T47D (cell line): ENCODE measurements around the gene SFTPB.
"Not testable (repeated sequence)": the region's sequence is repeated elsewhere in the genome, so short reads cannot be mapped to it uniquely, and the experiment has no call there.

Experiments
- DNase-seq, 2 experiments: peaks; one replicate each; pipeline versions ENCODE4 v3.0.0 to v3.0.0-alpha.2; 2011 to 2012; ENCODE audit warnings: low read depth in 1 of 2, low spot score in 1 of 2
- JUND ChIP-seq: IDR thresholded peaks from 2 replicates; pipeline ENCODE4 v1.6.1; 2012; ENCODE audit warnings: low read depth
- in situ Hi-C: cut with HindIII; loops from 2 replicates; pipeline ENCODE4 v1.10.0; 2016; ENCODE audit warnings: low sequenced_read_pairs, low pct_unique_long_range_greater_than_20kb

Gene SFTPB

DNA sequence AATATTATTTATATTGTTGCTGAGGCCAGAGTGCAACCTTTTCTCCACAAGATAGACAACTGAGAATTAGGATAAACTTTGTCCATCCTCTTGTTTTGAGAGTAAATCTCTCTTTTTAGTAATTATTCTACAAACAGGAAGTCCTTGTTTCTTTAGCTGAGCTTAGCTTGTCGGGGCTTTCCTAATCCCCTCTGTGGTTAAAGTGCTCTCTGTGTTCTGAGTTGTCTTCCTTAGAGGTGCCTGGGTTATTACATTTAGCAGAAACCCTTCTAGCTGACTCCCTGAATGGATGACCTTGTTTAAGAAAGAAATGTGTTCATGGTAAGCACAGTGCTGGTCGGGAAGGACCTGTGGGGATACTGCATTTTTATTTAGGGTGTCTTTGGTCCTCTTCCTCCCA, 39.3 kb downstream of the SFTPB start:
- in situ Hi-C loops: no loop called here
- TF ChIP-seq JUND: no peak
- no peak for DNase-seq

DNA sequence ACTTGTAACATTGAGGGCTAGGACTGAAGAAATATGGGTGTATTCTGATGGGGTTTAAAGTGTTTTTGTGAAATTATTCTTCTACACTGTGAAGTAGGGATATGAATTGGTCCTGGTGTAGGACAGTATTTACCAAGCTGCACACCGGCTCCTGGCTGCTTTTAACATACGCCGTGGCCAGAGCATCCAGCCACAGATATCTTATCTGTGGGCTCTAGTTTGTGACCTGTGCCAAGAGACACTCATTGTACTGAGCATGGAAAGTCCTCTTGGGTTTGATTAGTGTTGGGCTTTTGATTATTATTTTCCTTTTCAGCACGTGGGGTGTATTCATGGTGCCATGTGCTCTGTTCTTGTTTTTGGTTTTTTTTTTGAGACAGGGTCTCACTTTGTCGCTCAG, 44.0 kb downstream of the SFTPB start:
- no peak for DNase-seq
- TF ChIP-seq JUND: no peak
- in situ Hi-C loops: no loop called here

DNA sequence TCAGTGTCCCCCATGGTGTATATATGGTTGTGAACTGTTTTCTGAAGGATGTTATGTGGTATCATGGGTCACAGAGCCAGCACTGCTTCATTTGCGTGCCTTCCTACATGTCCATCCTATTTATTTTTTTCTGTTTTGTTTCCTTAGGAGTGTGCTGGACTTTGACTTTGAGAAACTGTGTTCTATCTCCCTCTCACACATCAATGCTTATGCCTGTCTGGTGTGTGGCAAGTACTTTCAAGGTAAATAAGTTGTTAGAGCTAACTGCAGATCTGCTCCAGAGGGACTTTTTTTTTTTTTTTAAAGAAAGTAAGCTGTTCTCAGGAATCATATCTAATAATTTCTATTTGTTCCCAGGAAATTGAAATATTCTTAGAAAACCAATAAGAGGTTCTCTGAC, 46.7 kb downstream of the SFTPB start:
- DNase-seq: no peak
- TF ChIP-seq JUND: no peak
- in situ Hi-C loops: no loop called here

DNA sequence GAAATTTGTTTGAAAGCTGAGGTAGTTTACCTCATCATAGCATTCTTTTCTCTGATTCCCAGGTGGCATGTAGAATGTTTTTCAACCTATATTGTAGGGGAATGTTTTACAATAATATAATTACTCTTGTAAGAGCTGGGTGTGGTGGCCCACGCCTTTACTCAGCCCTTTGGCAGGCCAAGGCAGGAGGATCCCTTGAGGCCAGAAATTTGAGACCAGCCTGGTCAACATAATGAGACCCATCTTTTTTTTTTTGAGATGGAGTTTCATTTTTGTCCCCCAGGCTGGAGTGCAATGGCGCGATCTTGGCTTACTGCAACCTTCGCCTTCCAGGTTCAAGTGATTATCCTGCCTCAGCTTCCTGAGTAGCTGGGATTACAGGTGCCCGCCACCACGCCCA, 48.4 kb downstream of the SFTPB start:
- TF ChIP-seq JUND: no peak
- no peak for DNase-seq
- in situ Hi-C loops: no loop called here

DNA sequence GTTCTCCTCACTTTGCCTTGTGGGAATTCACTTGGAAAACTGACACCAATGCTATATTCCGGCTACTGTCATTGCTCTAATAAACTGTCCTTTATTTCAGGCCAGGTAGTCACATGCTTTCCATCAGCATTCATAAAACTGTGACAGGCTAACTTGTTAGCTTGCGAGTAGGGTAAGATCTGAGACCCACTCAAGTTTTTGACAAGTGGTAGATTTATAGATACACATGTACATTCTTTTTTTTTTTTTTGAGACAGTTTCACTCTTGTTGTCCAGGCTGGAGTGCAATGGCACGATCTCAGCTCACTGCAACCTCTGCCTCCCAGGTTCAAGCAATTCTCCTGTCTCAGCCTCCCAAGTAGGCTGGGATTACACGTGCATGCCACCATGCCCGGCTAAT, 50.3 kb downstream of the SFTPB start:
- DNase-seq, in situ Hi-C loops: not testable (repeated sequence)

DNA sequence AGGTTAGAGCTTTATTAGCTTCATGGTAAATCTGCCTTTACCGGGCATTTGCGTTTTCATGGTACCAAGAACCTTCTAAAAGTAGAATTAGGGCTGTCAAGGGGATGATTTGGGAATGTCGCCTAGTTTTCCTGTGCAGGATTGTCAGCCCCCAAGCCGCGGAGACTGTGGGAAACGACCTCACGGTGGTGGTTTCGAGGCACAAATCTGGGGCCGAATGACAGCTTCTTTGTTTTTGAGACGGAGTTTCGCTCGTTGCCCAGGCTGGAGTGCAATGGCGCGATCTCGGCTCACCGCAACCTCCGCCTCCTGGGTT, 52.6 kb downstream of the SFTPB start:
- no peak for TF ChIP-seq JUND
- in situ Hi-C loops: no loop called here
- no peak for DNase-seq

DNA sequence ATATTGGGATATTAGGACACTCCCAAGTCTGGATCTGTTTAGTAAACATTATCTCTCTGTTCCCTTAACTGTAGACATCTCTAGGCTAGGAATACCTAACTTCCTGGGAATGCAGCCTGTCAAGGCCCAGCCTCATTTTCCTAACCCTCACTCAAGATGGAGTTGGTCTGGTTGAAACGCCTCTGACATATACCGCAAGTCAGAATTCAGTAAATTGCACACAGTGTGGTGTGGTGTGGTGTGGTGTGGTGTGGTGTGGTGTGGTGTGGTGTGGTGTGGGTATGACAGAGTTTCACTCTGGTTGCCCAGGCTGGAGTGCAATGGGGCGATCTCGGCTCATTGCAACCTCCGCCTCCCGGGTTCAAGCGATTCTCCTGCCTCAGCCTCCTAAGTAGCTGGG, 53.2 kb downstream of the SFTPB start:
- in situ Hi-C loops, DNase-seq: not testable (repeated sequence)

DNA sequence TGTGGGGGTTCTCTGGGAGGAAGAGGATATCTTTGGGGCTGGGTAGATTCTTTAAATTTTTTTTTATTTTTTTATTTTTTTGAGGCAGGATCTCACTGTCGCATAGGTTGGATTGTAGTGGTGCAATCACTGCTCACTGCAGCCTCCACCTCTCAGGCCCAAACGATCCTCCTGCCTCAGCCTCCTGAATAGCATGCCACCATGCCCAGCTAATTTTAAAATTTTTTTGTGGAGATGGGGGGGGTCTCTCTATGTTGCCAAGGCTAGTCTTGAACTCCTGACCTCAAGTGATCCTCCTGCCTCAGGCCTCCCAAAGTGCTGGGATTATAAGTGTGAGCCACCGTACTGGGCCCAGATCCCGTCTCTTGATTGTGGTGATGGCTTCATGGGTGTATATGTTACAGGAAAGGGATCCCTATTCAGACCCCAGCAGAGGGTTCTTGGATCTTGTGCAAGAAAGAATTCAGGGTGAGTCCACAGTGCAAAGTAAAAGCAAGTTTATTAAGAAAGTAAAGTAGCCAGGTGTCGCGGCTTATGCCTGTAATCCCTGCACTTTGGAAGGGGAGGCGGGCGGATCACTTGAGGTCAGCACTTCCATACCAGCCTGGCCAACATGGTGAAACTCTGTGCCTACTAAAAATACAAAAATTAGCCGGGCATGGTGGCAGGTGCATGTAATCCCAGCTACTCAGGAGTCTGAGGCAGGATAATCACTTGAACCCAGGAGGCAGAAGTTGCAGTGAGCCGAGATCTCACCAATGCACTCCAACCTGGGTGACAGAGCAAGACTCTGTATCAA, 54.1 kb downstream of the SFTPB start:
- no peak for DNase-seq
- no peak for TF ChIP-seq JUND
- in situ Hi-C loops: no loop called here

DNA sequence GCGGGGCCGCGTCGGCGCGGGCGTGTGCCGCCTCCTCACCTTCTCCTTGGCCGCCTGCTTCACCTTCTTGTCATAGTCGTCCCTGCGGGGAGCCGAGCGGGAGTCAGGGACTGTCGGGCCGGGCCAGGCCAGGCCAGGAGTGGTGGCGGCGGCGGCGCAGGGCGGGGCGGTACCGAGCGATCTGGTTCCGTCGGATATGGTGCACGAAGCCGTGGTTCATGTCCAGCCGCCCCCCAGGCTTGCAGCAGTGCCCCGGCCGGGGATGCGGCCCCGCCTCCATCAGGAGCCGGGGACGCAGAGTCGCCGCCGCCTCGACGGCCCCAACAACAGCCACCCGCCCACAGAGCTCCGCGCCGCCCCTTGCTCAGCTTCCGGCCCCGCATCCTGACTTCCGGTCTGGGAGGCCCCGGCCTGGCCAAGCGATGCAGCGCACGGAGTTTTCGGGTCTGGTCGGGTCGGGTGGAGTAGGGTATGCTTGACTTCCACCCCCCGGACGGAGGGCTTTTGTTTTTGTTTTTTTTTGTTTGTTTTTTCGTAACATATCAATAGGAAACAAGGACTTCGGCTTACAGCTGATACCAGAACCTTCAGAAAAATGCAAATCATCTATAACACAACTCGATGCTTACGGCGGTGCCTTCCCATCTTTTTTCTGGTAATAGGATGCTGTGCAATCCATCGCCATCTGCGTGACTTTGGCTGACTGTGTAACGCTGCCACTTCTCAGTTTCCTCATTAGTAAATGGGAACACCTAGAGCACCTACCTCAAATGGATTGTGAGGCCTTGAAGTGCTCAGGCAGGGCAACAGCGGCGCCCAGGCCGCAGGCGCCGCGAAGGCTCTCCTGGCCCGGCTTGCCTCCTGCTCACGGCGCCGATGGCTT, 56.1 kb downstream of the SFTPB start, which contains the start of gene C2orf68:
Gene C2orf68, minus strand, starts transcription at position 362 of the 883 bp plus-strand sequence. Its CDS starts 82 bp downstream, at position 280.
- in situ Hi-C loops: no loop called here
- no peak for TF ChIP-seq JUND
- DNase-seq: peak; percentile 78 to 89

DNA sequence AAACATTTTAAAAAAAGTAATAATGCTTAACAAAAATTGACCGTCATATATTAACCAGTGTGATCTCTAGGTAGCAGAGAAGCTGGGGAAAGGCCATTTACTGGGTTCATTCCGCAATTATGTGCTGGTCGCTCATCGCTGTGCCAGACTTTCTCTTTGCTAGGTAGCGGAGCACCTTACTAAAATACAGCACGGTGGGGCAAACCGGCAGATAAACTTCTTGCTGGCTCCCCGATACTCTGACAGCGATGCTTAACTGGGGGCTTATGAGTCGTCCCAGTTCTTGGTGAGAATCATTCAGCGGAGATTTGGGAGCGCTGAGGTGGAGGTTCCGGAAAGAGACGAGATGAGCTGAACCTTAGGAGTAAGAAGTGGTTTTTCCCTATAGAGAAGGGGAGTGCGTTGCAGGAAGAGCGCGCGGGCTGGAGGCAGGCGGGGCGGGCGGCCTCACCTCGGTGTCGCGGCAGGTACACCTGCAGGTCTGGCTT, 56.7 kb downstream of the SFTPB start:
- TF ChIP-seq JUND: no peak
- no peak for DNase-seq
- in situ Hi-C loops: no loop called here
